Measurements from ENCODE around the gene KCNE1. TPM values are rescaled to one million over a fixed set of nuclear protein-coding genes. Genes with fewer than 3 reads are reported as not detected.

KCNE1 gene
- total and polyA plus RNA-seq, 2 of the 13 experiments (the other 11 are each of a cell fraction or from before 2014, with no cell fraction given): 0.35 TPM; not detected in 1

DNA sequence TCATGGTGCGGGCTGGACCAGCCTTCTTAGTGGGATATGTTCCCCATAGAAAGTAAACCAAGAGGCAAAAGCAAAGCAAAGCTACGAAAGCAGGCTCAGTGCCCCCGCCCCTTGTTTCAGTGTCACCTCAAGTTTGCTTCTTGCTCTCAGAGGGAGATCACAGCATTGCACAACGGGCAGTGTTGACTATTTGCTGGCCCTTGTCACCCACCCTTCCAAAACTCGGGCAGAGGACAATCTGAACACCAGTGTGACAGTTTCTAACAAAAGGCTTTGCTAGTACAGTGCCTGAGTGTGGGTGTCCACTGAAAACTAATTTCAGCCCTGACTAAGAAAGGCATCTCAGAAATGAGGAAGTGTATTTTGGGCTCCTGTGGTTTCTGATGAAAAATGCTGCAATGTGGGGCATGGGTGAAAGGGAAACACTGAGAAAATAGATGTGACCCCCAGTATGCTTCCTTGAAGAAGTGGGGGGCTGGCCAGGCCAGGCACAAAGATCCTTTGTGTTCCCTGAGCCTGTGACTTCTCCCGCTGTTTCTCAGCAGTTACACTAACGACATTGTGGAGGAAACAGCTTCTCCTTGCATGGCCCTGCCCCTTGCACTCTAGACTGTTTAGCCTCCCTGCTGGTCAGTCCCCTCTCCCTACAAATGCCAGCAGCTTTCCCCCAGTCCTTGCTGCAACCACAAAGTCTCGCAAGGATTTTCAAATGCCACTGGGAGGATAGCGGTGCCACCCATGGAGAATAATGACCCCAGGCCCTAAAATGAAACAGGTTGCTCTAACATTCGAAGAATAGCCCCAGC is 33.3 kb upstream of the KCNE1 start (continued):
- TF ChIP-seq ZNF24 (IDR thresholded peaks at IDR 0.05): no peak
- TF ChIP-seq, protein P1, sequence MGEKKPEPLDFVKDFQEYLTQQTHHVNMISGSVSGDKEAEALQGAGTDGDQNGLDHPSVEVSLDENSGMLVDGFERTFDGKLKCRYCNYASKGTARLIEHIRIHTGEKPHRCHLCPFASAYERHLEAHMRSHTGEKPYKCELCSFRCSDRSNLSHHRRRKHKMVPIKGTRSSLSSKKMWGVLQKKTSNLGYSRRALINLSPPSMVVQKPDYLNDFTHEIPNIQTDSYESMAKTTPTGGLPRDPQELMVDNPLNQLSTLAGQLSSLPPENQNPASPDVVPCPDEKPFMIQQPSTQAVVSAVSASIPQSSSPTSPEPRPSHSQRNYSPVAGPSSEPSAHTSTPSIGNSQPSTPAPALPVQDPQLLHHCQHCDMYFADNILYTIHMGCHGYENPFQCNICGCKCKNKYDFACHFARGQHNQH (CRISPR knock-in tag; IDR thresholded peaks at IDR 0.05): no peak
- no peak for TF ChIP-seq ZNF569 (CRISPR knock-in tag; IDR thresholded peaks at IDR 0.05; ENCODE audit: borderline replicate concordance)
- no peak for TF ChIP-seq RARG (CRISPR knock-in tag; IDR thresholded peaks at IDR 0.05; ENCODE audit: low read depth)
- TF ChIP-seq PAWR (CRISPR knock-in tag; IDR thresholded peaks at IDR 0.05; ENCODE audit: borderline replicate concordance): no peak
- TF ChIP-seq TCF7L2 (IDR thresholded peaks at IDR 0.05; ENCODE audit: low read depth, low read length): no peak
- TF ChIP-seq MED1 (CRISPR knock-in tag; IDR thresholded peaks at IDR 0.05): no peak
- no peak for TF ChIP-seq ZNF562 (CRISPR knock-in tag; IDR thresholded peaks at IDR 0.05; ENCODE audit: borderline replicate concordance)
- no peak for TF ChIP-seq RBM39 (IDR thresholded peaks at IDR 0.05; ENCODE audit: low read depth, low read length, poor library complexity, severe bottlenecking)
- TF ChIP-seq GATAD2A (CRISPR knock-in tag; IDR thresholded peaks at IDR 0.05): peak; percentile 41; the same call in 1 of the 2 replicates
- TF ChIP-seq ZNF616 (CRISPR knock-in tag; IDR thresholded peaks at IDR 0.05; ENCODE audit: low read depth): no peak
- peak; percentile 35; the same call in 1 of the 2 replicates for TF ChIP-seq MEF2D (CRISPR knock-in tag; IDR thresholded peaks at IDR 0.05)
- TF ChIP-seq, protein P2, sequence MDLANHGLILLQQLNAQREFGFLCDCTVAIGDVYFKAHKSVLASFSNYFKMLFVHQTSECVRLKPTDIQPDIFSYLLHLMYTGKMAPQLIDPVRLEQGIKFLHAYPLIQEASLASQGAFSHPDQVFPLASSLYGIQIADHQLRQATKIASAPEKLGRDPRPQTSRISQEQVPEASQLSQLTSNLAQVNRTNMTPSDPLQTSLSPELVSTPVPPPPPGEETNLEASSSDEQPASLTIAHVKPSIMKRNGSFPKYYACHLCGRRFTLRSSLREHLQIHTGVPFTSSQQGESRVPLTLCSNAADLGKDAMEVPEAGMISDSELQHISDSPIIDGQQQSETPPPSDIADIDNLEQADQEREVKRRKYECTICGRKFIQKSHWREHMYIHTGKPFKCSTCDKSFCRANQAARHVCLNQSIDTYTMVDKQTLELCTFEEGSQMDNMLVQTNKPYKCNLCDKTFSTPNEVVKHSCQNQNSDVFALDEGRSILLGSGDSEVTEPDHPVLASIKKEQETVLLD (CRISPR knock-in tag; IDR thresholded peaks at IDR 0.05; ENCODE audit: low read depth): no peak
- no peak for TF ChIP-seq ZNF484 (CRISPR knock-in tag; IDR thresholded peaks at IDR 0.05; ENCODE audit: borderline replicate concordance, low read depth)
- TF ChIP-seq FOXA1 (IDR thresholded peaks at IDR 0.05): no peak
- peak; percentile 71 for TF ChIP-seq FOXA1 (CRISPR knock-in tag; IDR thresholded peaks at IDR 0.05)
- no peak for TF ChIP-seq ZNF430 (CRISPR knock-in tag; IDR thresholded peaks at IDR 0.05)
- no peak for TF ChIP-seq SNRNP70 (IDR thresholded peaks at IDR 0.05; ENCODE audit: low read depth, low read length)
- no peak for TF ChIP-seq NONO (IDR thresholded peaks at IDR 0.05)
- TF ChIP-seq NONO (CRISPR knock-in tag; conservative IDR thresholded peaks at IDR 0.05): no peak
- no peak for TF ChIP-seq ZSCAN20 (CRISPR knock-in tag; IDR thresholded peaks at IDR 0.05; ENCODE audit: borderline replicate concordance)
- no peak for TF ChIP-seq ZNF17 (CRISPR knock-in tag; IDR thresholded peaks at IDR 0.05)
- no peak for TF ChIP-seq TRIM24 (CRISPR knock-in tag; IDR thresholded peaks at IDR 0.05)
- no peak for TF ChIP-seq ZBTB7A (CRISPR knock-in tag; IDR thresholded peaks at IDR 0.05)
- no peak for TF ChIP-seq U2AF2 (IDR thresholded peaks at IDR 0.05; ENCODE audit: low read depth, low read length)
- TF ChIP-seq ZNF382 (CRISPR knock-in tag; IDR thresholded peaks at IDR 0.05; ENCODE audit: borderline replicate concordance): no peak
- TF ChIP-seq KMT2A (CRISPR knock-in tag; IDR thresholded peaks at IDR 0.05): no peak
- TF ChIP-seq ZNF496 (CRISPR knock-in tag; IDR thresholded peaks at IDR 0.05; ENCODE audit: insufficient replicate concordance): no peak
- TF ChIP-seq ZFP1 (CRISPR knock-in tag; IDR thresholded peaks at IDR 0.05): no peak
- TF ChIP-seq ZNF124 (CRISPR knock-in tag; IDR thresholded peaks at IDR 0.05): no peak
- TF ChIP-seq PAX8 (CRISPR knock-in tag; IDR thresholded peaks at IDR 0.05; ENCODE audit: borderline replicate concordance): no peak
- TF ChIP-seq ZNF234 (CRISPR knock-in tag; conservative IDR thresholded peaks at IDR 0.05): no peak
